Large intestine (tissue), 3 donors: Measurements from ENCODE around the gene SS18L1. TPM values are rescaled to one million over a fixed set of nuclear protein-coding genes. Genes with fewer than 3 reads are reported as not detected.
A peak's percentile ranks its signal among the peaks of the same experiment; 100 is the strongest.

ENCODE experiments used
- DNase-seq, 2 donors: peaks; one replicate each; pipeline versions ENCODE4 v3.0.0 to v3.0.0-alpha.2; 2013
- H3K27ac ChIP-seq: one replicate; pipeline ENCODE4 v1.5.1; 2013; ENCODE audit warnings: low read length
- H3K27me3 ChIP-seq: 2 replicates; pipeline ENCODE4 v1.6.1; 2013; ENCODE audit warnings: low read length; ENCODE audit not compliant: control insufficient read depth, insufficient read depth
- H3K36me3 ChIP-seq: 2 replicates; pipeline ENCODE4 v1.6.1; 2013; ENCODE audit warnings: low read length; ENCODE audit not compliant: control insufficient read depth, insufficient read depth
- H3K4me1 ChIP-seq: one replicate; pipeline ENCODE4 v1.6.1; 2013; ENCODE audit warnings: low read length; ENCODE audit not compliant: control insufficient read depth, insufficient read depth
- H3K4me3 ChIP-seq: one replicate; pipeline ENCODE4 v1.5.1; 2013; ENCODE audit warnings: low read length
- H3K9me3 ChIP-seq: one replicate; pipeline ENCODE4 v1.6.1; 2013; ENCODE audit warnings: mild to moderate bottlenecking, low read depth, low read length, moderate library complexity; ENCODE audit not compliant: control insufficient read depth
- WGBS: methylation state at CpG from one replicate; pipeline ENCODE4 v1.1.5; 2013; ENCODE audit warnings: low lambda C conversion rate; ENCODE audit not compliant: insufficient coverage; 5-methylcytosine and 5-hydroxymethylcytosine counted together
- polyA plus RNA-seq: library from polyadenylated mRNA; unstranded; fragments of 120-200 nt; gene quantifications from one replicate; pipeline ENCODE4 v1.2.1, GENCODE V29; 2013

The SS18L1 gene
- polyA plus RNA-seq, 1 donor, result 18.2 TPM

- H3K4me3 ChIP-seq, result no peak overlapping the region
- H3K27me3 ChIP-seq, result no peaks in the 10 kb centered on the region
- H3K4me1 ChIP-seq, result peaks cover 14% of the 10 kb centered on the region
- no CpG with 5 or more reads among the region's 8 CpGs for WGBS
- no peak overlapping the region for H3K27ac ChIP-seq
- peaks cover 84% of the 10 kb centered on the region for H3K36me3 ChIP-seq
- no peak for DNase-seq
- no peaks in the 10 kb centered on the region for H3K9me3 ChIP-seq
Observed at GRCh38 chr20:62137478-62138203, 5.9 kb upstream of the SS18L1 start.

- no peak for DNase-seq
- peaks cover 78% of the 10 kb centered on the region for H3K36me3 ChIP-seq
- WGBS, result no CpG with 5 or more reads among the region's 11 CpGs
- no peak overlapping the region for H3K4me3 ChIP-seq
- H3K27ac ChIP-seq, result no peak overlapping the region
- H3K27me3 ChIP-seq, result no peaks in the 10 kb centered on the region
- H3K4me1 ChIP-seq, result peaks cover 14% of the 10 kb centered on the region
- no peaks in the 10 kb centered on the region for H3K9me3 ChIP-seq
Observed at GRCh38 chr20:62138204-62138543, 5.4 kb upstream of the SS18L1 start.

GRCh38 chr20:62138912-62139311 lies 4.7 kb upstream of the SS18L1 start:
- peaks cover 14% of the 10 kb centered on the region for H3K4me1 ChIP-seq
- WGBS, result no CpG with 5 or more reads among the region's 10 CpGs
- peaks cover 71% of the 10 kb centered on the region for H3K36me3 ChIP-seq
- no peak for DNase-seq
- H3K27ac ChIP-seq, result no peak overlapping the region
- no peak overlapping the region for H3K4me3 ChIP-seq
- no peaks in the 10 kb centered on the region for H3K9me3 ChIP-seq
- H3K27me3 ChIP-seq, result no peaks in the 10 kb centered on the region

- no peak overlapping the region for H3K27ac ChIP-seq
- peaks cover 14% of the 10 kb centered on the region for H3K4me1 ChIP-seq
- no CpG with 5 or more reads among the region's 13 CpGs for WGBS
- no peak for DNase-seq
- H3K27me3 ChIP-seq, result no peaks in the 10 kb centered on the region
- H3K9me3 ChIP-seq, result no peaks in the 10 kb centered on the region
- H3K36me3 ChIP-seq, result peaks cover 65% of the 10 kb centered on the region
- H3K4me3 ChIP-seq, result no peak overlapping the region
Observed at GRCh38 chr20:62139636-62140035, 3.9 kb upstream of the SS18L1 start.

GRCh38 chr20:62141043-62141396 lies 2.5 kb upstream of the SS18L1 start:
- Histone ChIP-seq H3K36me3 (peaks cover 51% of the 10 kb centered on the region), H3K4me3 (no peak overlapping the region), H3K9me3 (no peaks in the 10 kb centered on the region), H3K4me1 (peaks cover 17% of the 10 kb centered on the region), H3K27me3 (no peaks in the 10 kb centered on the region), H3K27ac (peak overlapping the region; percentile 61)
- no peak for DNase-seq
- no CpG with 5 or more reads among the region's 7 CpGs for WGBS

GRCh38 chr20:62141397-62142251 lies 1.9 kb upstream of the SS18L1 start:
- no CpG with 5 or more reads among the region's 14 CpGs for WGBS
- no peaks in the 10 kb centered on the region for H3K27me3 ChIP-seq
- peaks cover 45% of the 10 kb centered on the region for H3K36me3 ChIP-seq
- H3K27ac ChIP-seq, result peak overlapping the region; percentile 61
- H3K4me1 ChIP-seq, result peaks cover 17% of the 10 kb centered on the region
- H3K4me3 ChIP-seq, result peak overlapping the region; percentile 62
- peak; percentile 60 to 77 for DNase-seq
- H3K9me3 ChIP-seq, result no peaks in the 10 kb centered on the region

GRCh38 chr20:62142252-62143080 lies 1.1 kb upstream of the SS18L1 start:
- peaks cover 17% of the 10 kb centered on the region for H3K4me1 ChIP-seq
- H3K27me3 ChIP-seq, result no peaks in the 10 kb centered on the region
- WGBS, result no CpG with 5 or more reads among the region's 71 CpGs
- DNase-seq, result peak in 1 of 2 donors; percentile 42
- H3K4me3 ChIP-seq, result peak overlapping the region; percentile 62
- peak overlapping the region; percentile 61 for H3K27ac ChIP-seq
- peaks cover 38% of the 10 kb centered on the region for H3K36me3 ChIP-seq
- no peaks in the 10 kb centered on the region for H3K9me3 ChIP-seq

GRCh38 chr20:62143957-62144825 lies 622 bp downstream of the SS18L1 start:
- Histone ChIP-seq H3K4me3 (peak overlapping the region; percentile 78), H3K9me3 (no peaks in the 10 kb centered on the region), H3K36me3 (peaks cover 21% of the 10 kb centered on the region), H3K4me1 (peaks cover 17% of the 10 kb centered on the region), H3K27ac (peak overlapping the region; percentile 66), H3K27me3 (no peaks in the 10 kb centered on the region)
- DNase-seq, result peak in 1 of 2 donors; percentile 73
- WGBS, result 12% methylated on average over 6 of the region's 104 CpGs

GRCh38 chr20:62145688-62146018 lies 2.1 kb downstream of the SS18L1 start:
- no CpG with 5 or more reads among the region's 7 CpGs for WGBS
- Histone ChIP-seq H3K27me3 (no peaks in the 10 kb centered on the region), H3K4me1 (peaks cover 17% of the 10 kb centered on the region), H3K27ac (peak overlapping the region; percentile 44), H3K4me3 (no peak overlapping the region), H3K36me3 (peaks cover 6% of the 10 kb centered on the region), H3K9me3 (no peaks in the 10 kb centered on the region)
- DNase-seq, result no peak
